Stimulated activated CD8-positive, alpha-beta memory T cell treated with anti-CD3 and anti-CD28 coated beads, Interleukin-7, amount 100 ng/mL, for 1 hour (primary cell): ENCODE data around the gene PLXNB3.
"Not testable (repeated sequence)": the region's sequence is repeated elsewhere in the genome, so short reads cannot be mapped to it uniquely, and the experiment has no call there.

Experiments
- DNase-seq, 2 donors: peaks; one replicate each; pipeline ENCODE4 v3.0.0-alpha.2; 2020; ENCODE audit warnings: low read depth in 2 of 2

The PLXNB3 gene

DNA sequence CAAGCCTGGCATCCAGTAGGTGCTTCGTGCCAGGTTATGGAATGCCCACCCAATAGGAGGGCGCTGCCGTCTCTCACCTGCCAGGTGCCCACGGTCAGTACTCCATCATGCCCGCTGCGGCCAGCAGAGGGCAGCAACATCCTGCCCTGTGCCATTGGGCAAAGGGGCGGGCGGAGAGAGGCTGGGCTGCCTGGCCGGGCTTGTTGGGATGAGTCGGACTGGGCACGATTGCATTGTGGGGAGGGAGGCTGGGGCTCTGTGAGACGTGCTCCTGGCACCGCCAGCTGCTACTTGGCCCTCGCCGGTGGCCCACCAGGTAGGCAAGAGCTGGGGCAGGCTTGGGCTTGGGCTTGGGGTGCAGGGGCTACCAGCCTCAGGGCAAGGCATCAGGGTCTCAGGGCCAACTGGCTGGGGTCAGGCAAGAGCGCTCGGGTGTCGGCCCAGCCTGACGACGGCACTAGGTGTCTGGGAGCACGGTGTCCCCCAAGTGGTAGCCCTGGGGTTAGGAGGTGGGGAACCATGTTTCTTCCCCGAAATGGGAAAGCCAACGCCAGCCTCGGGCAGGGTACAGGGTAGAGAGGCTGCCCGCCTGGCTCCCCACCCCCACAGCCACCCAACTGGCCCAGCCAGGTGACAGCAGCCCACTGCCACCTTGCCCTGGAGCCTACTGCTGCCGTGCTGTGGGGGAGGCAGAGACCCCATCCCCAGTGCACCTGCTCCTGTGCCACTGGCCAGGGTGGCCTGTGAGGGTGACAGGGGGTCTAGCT, at the start of gene PLXNB3:
Gene PLXNB3 (plus strand): TSS at position 261 of the 767 bp plus-strand sequence. CDS start 1,287 bp downstream, outside the sequence.
- DNase-seq, result peak; percentile 55 to 57

DNA sequence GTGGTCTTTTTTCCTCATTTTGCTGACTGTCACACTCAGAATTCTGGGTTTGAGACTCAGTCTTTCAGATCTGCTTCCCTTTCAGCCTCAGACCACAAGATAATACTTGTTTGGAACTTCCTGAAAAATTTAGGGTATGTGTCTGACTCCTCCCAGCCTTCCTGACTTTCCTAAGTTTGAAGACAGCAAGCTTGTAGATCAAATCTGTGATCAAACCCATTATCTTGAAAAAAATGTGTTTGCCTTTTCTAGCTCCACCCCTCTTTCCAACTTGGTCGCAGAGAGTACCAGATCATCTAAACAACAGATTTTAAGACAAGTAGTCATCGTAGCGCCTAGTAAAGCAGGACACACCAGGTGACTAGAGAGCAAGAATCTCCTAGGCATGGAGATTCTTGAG, 49.8 kb upstream of the PLXNB3 start:
- DNase-seq, result no peak

DNA sequence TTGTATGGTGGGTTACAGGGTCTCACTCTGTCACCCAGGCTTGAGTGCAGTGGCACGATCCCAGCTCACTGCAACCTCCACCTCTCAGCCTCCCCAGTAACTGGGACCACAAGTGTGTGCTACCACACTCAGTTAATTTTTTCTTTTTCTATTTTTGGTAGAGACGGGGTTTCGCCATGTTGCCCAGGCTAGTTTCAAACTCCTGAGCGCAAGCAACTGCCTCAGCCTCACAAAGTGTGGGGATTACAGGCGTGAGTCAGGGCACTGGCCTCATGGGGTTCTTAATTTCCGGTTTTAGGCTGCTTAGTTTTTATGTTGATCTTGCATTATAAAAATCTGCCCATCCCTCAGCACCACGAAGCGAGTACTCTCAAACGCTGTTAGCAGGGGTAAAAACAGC, 46.6 kb upstream of the PLXNB3 start:
- DNase-seq, result no peak

DNA sequence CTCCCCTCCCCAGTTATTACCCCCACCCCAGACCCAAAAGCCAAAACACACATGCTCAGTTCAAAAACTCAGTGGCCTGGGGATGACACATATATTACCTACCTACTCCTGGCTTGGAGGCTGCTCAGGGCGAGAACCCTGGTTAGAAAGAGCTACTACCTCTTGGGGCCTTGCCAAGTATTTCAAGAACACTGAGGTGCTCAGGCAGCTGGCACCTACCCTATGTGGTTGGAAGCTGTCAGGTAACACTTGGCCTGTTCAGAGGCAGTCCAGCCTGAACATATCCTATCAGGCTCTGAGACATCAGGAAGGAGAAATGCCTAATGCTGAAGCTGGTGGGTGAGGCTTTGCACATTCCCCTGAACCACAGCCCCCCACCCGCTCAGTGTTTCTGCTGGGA, 44.8 kb upstream of the PLXNB3 start:
- DNase-seq, result no peak

DNA sequence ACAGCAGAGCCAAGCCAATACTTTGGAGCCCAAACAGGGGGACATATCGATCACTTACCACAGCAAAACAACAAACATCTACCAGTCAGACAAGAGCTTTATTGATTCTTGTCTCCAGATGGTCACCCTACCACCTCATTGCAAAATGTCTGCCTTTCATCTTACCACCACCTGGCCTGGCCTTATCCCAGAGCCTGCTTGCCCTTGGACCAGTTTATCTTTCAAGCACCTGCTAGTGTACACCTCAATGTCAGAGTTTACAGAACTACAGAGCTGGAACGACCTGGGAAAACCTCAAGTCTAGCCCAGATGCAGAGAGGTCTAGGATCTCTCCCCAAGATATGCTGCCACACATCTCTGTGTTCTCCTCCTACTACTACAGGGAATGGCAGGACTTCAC, 44.3 kb upstream of the PLXNB3 start:
- no peak for DNase-seq

DNA sequence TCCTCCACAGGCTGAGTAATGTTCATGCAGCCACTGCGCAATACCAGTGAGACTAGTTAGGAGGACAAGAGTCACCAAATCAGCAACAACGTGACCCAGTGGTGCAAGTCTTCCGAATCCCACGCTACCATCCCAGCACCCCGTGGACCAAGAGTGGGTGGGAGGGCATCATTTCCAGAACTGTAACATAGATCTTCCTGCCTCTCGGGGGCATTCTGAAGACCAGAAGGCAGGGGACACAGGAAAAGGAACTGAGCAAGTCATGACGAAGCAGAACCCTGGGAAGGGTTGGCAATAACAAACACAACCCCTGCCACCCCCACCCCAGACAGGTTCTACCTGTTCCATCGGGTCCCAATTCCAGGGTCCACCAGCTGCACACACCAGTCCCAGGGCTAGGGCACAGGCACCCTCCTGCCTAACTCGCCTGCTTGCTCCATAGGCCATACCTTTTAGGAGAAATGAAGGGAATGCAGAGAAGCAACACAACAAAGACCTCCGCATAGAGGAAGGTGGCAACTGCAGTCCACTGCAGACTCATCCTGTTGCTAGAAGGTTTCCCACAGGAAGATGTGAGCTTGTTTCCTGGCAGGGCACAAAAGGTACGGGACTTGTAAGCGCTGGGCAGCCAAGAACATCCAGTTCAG, 41.2 kb upstream of the PLXNB3 start:
- no peak for DNase-seq

DNA sequence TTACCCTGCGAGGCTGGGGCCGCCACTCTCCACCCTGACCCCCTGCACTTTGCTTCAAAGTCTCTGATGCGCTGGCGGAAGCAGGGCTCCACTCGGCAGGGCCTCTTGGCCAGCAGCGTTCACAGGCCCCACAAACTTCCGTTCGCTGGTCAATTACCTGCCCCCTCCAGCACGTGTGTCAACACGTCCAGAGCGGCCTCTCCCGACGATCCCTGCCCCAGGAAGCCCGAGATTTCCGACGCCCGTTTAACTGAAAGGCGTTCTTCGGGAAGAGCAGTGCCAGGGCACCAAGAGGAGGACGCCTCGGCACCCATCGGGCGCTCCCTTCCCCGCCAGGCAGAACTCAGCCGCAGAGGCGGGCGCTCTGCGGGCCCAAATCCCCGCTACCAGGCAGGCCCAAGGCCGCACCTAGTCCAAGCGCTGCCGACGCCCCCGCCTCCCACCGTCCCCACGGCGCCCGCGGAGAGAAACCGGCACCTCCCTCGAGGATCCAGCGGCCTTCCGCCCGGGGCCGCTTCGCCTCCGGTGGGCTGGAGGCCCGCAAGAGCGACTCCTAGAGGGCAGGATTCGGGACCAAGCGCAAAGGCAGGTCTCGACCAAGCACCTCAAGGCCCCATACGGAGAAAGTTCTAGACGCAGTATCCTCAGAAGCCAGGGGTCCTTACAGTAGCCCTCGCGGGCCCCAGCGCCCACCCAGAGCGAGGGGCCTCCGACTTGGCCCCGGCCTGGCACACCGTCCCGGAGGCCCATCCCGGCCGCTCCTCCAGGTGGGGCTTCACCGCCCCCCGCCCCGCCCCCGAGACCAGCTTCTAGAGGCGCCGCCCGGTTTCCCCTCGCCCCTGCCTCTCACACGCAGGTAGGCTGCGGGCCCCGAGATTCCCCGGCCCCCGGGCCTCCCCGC, 40.4 kb upstream of the PLXNB3 start:
- DNase-seq, result peak in 1 of 2 donors; percentile 17

DNA sequence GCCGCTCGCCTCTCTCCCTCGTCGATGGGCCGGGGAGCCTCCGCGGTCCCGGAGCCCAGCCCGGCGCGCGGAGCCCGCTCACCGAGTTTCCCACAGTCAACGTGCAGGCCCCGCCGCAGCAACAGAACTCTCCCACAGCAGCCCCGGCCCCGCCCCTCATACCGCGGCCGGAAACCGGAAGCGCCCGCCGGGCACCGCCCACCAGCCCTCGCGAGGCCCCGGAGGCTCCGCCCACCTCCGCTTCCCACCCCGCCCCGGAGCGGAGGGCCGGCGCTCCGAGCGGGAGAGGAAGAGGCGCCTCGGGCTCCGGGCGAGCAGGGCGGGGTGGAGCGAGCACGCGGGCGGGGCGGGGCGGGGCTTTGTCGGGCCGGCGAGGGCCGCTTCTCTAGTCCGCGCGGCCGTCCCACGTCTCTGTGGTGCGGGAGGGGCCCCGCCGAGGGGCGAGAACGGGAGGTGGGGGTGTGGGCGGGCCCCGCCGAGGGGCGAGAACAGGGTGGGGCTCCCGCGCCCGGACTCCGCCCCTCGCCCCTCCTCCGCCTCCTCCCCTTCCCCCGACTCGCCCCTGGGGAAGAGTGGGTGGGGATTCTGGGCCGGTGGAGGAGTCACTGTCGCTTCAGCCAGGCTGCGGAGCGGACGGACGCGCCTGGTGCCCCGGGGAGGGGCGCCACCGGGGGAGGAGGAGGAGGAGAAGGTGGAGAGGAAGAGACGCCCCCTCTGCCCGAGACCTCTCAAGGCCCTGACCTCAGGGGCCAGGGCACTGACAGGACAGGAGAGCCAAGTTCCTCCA, 39.6 kb upstream of the PLXNB3 start, which contains the start of the genes ABCD1 and BCAP31:
Gene ABCD1 (plus strand): TSS at position 605 of the 787 bp plus-strand sequence. CDS start 411 bp downstream, outside the sequence.
Gene BCAP31 (minus strand): TSS at position 136 of the 787 bp plus-strand sequence. CDS start 1,143 bp downstream, outside the sequence.
- peak; percentile 77 for DNase-seq

DNA sequence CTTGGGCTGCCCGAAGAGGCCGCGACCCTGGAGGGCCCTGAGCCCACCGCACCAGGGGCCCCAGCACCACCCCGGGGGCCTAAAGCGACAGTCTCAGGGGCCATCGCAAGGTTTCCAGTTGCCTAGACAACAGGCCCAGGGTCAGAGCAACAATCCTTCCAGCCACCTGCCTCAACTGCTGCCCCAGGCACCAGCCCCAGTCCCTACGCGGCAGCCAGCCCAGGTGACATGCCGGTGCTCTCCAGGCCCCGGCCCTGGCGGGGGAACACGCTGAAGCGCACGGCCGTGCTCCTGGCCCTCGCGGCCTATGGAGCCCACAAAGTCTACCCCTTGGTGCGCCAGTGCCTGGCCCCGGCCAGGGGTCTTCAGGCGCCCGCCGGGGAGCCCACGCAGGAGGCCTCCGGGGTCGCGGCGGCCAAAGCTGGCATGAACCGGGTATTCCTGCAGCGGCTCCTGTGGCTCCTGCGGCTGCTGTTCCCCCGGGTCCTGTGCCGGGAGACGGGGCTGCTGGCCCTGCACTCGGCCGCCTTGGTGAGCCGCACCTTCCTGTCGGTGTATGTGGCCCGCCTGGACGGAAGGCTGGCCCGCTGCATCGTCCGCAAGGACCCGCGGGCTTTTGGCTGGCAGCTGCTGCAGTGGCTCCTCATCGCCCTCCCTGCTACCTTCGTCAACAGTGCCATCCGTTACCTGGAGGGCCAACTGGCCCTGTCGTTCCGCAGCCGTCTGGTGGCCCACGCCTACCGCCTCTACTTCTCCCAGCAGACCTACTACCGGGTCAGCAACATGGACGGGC, 38.8 kb upstream of the PLXNB3 start:
- no peak for DNase-seq

DNA sequence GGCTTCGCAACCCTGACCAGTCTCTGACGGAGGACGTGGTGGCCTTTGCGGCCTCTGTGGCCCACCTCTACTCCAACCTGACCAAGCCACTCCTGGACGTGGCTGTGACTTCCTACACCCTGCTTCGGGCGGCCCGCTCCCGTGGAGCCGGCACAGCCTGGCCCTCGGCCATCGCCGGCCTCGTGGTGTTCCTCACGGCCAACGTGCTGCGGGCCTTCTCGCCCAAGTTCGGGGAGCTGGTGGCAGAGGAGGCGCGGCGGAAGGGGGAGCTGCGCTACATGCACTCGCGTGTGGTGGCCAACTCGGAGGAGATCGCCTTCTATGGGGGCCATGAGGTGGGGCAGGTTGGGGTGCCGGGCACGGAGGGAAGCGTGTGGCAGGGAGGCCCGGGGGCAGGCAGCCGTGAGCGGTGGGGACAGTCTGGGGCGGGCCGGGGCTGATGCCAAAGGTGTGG, 38.2 kb upstream of the PLXNB3 start:
- DNase-seq, result no peak

DNA sequence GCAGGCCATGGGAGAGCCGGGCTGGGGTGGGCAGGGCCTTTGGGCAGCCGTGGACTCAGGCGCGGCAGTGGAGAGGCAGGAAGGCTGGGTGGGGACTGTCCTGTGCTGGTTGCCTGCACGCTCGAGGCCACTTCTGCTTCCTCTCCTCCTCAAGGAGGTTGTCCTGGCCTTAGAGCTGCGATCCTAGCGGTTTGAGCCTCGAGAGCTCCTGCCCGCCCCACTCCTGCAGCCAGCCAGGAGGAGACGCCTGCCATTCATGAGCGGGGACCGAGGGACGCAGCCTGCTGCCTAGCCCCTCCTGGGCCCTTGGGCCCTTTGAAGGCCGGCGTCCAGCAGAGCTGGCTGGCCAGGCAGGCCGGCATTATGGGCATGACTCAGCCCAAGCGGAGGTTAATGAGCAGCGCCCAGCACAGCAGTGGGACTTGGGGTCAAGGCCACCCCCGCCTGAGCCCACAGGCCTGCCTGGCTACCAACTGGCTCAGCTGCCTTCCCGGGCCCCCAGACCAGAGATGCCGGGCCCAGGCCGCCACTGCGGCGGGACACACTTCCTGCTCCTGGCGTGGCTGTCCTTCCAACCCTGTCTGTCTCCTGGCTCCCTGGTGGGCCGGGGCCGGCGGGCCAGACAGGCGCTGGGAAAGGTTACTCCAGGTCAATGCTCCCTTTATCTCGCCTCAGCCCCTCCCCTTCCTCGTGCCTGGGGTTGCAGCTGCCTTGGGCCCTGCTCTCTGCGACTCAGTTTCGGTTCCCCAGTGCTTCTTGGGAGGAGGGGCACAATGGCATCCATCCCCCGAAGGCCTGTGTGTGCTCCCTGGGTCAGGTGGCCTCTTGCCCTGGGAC, 37.5 kb upstream of the PLXNB3 start:
- no peak for DNase-seq

DNA sequence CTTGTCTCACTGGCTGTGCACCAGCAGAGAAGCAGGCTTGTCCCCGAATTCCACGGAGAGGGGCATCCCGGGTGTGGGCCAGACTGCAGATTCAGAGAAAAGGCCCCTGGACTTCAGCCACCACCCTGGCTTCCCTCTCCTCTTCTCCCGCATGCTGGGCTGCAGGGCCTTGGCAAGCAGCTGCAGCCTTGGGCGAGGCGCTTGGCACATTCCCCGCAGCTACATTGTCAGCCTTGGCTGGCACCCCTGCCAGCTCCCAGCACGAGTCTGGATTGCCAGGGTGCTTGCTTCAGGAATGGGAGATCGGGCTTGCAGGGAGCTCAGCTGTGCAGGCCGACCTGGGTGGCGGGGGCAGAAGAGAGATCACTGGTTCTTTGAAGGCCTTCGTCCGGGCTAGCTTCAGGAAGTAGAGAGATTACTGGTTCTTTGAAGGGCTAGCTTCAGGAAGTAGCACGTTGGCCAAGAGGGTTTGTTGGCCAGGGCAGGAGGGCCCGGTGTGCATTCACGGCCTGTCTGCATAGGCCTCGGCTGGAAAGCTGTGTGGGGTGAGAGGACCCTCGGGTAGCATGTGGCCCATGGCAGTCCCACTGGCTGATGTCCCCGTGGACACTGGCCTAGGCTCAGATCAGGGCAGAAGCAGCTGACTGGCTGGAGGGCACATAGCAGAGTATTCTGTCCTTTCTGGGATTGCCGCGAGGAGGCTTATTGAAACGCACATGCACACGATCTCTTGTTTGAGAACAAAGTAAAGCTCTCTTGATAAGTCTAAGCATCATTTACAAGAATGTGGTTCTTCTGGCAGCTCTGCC, 36.7 kb upstream of the PLXNB3 start:
- DNase-seq, result no peak

DNA sequence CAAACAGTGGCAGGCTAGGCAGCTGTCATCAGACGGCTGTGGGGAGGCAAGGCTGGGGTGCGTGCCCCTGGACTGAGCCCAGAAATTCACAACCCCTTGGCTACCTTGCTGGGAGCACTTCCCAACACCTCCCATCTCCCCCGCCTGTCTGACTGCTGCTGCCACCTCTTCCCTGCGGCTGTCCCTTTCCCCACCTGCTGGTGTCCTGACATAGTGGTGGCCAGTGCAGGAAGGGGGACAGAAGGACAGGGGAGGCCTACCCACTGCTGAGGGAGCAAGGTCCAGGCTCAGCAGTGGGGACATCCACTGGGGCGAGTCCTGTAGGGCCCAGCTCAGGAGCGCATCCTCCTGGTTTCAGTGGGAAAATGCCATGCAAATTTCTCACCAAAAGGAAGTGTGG, 36.0 kb upstream of the PLXNB3 start:
- DNase-seq, result no peak

DNA sequence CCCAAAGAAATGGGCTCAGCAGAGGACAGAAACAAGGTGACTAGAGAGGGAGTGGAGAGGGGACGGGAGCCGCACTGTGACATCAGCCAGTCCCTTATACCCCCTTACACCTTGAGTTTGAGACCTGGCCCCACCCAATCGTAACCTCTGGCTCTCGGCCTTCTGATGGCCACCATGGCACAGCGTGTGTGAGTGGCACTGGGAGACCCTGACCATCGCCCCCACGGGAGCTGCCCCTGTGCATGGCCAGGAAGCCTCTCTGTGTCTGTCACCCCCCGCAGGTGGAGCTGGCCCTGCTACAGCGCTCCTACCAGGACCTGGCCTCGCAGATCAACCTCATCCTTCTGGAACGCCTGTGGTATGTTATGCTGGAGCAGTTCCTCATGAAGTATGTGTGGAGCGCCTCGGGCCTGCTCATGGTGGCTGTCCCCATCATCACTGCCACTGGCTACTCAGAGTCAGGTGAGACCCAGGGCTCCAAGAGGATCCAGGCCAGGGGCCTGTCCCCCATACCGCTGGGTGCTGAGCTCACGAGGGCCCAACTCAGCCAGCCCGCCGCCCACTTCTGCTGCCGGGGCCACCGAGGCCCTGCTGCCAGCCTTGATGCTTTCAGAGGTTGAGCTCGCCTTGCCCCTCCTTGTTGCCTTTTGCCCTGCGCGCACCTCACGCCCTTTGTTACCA, 35.0 kb upstream of the PLXNB3 start:
- no peak for DNase-seq

DNA sequence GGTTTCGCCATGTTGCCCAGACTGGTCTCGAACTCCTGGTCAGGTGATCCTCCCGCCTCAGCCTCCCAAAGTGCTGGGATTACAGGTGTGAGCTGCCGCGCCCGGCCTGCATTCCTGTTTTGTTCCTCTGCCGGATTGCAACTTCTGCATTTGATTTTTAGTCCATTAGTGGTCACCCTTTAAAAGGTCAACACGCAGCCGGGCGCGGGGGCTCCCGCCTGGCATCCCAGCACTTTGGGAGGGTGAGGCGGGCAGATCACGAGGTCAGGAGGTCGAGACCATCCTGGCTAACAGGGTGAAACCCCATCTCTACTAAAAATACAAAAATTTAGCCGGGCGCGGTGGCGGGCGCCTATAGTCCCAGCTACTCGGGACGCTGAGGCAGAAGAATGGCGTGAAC, 33.9 kb upstream of the PLXNB3 start:
- DNase-seq, result not testable (repeated sequence)

DNA sequence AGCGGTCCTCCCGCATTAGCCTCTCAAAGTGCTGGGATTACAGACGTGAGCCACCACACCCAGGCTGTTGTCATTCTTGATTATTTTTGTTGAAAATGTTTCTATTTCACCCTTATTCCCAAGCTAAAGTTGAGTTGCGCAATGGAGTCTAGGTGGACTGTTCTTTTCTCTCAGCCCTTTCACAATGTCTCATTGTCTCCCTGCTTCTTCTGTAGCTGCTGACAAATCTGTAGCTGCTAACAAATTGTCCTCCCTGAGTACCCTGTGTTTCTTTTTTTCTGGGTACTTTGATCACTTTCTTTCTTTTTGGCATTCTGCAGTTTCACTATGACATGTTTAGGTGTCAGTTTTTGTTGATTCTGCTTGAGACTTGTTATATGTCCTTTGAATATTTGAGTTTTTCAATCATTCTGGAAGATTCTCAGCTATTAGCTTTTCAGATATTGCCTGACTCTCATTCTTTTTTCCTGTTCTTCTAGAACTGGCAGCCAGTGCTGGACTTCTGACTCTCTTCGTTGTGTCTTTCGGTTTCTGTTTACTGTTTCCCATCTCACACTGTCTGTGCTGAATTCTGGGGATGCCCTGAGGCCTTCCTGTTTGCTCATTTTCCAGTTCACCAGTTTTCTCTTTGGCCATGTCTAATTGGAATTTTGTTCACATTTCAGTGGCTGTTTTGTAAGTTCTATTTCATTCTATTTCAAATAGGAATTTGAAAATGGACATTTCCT, 32.8 kb upstream of the PLXNB3 start:
- no peak for DNase-seq

DNA sequence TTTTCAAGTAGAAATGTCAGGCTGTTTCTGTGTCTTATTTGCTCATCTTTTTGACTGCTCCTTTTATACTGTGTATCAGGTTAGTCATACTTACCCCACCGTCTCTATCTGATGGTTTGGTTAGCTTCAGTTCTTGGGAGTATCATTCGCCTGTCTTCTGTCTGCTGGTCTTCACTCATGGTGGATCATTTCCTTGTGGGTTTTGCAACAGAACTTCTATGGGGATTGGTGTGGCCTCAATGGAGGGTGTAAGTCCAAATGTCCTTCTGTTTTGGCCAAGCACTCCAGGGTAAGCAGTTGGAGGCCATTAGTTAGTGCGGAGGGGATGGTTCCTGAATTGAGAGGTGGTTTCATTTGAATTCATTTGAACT, 32.2 kb upstream of the PLXNB3 start:
- DNase-seq, result no peak
